ENCODE data around the gene TAAR2. TPM values are rescaled to one million over a fixed set of nuclear protein-coding genes. Genes with fewer than 3 reads are reported as not detected.

Gene TAAR2
- total and polyA plus RNA-seq, 2 of the 8 experiments (the other 6 are each of a cell fraction or from before 2014, with no cell fraction given): not detected

- TF ChIP-seq FOSL1 (IDR thresholded peaks at IDR 0.05; ENCODE audit: insufficient read depth, low read depth, low read length) (no peak), CBX8 (IDR thresholded peaks at IDR 0.05; ENCODE audit: borderline replicate concordance, low read depth, low read length) (no peak), TCF12 (IDR thresholded peaks at IDR 0.05; ENCODE audit: low read depth, low read length) (no peak), CTCF (IDR thresholded peaks at IDR 0.05; ENCODE audit: control extremely low read depth in 1 of 3, insufficient read depth in 1 of 3, low read depth in 1 of 3, low read length in 3 of 3) (no peak), BRCA1 (IDR thresholded peaks at IDR 0.05; ENCODE audit: low read depth, low read length) (no peak), KDM1A (IDR thresholded peaks at IDR 0.05; ENCODE audit: borderline replicate concordance, low read length) (no peak), MAFK (IDR thresholded peaks at IDR 0.05; ENCODE audit: low read depth, low read length) (no peak), CBX5 (IDR thresholded peaks at IDR 0.05; ENCODE audit: low read depth, low read length) (no peak), EGR1 (IDR thresholded peaks at IDR 0.05; ENCODE audit: borderline replicate concordance, low read depth, low read length) (no peak)
Observed at GRCh38 chr6:132634796-132635195, 10.7 kb upstream of the TAAR2 start.

More at GRCh38 chr6:132634796-132635195, 10.7 kb upstream of the TAAR2 start:
- Histone ChIP-seq H3K4me1 (replicated peaks in 1 of 4; ENCODE audit: control insufficient read depth in 3 of 4, insufficient read depth in 4 of 4, low read length in 3 of 4) (no peaks in the 10 kb centered on the region), H4K20me1 (replicated peaks in 1 of 2; ENCODE audit: control insufficient read depth in 1 of 2, insufficient read depth in 2 of 2, low read length in 2 of 2) (no peaks in the 10 kb centered on the region), H4K91ac (replicated peaks; ENCODE audit: insufficient read length, low read length) (no peak overlapping the region), H4K5ac (ENCODE audit: insufficient read length, low read depth, low read length) (no peak overlapping the region), H3K23ac (ENCODE audit: insufficient read length) (no peak overlapping the region), H3K56ac (replicated peaks; ENCODE audit: insufficient read length, low read depth, low read length) (no peak overlapping the region), H4K8ac (ENCODE audit: extremely low read depth, insufficient read depth, low read length) (no peak overlapping the region), H2BK15ac (ENCODE audit: low read length) (no peak overlapping the region), H3K9me3 (ENCODE audit: insufficient read depth in 2 of 2, low read depth in 1 of 2, low read length in 1 of 2) (no peaks in the 10 kb centered on the region), H2BK120ac (replicated peaks; ENCODE audit: low read depth, low read length) (no peak overlapping the region), H2AFZ (ENCODE audit: low read length) (no peak overlapping the region), H3K4ac (replicated peaks; ENCODE audit: insufficient read length, low read depth, low read length) (no peak overlapping the region), H3K18ac (ENCODE audit: extremely low read depth, low read length) (no peak overlapping the region), H3K79me1 (ENCODE audit: low read depth, low read length) (no peaks in the 10 kb centered on the region), H2BK20ac (ENCODE audit: low read length) (no peak overlapping the region), H3K23me2 (ENCODE audit: low read depth, low read length) (no peaks in the 10 kb centered on the region), H3K79me2 (ENCODE audit: control insufficient read depth in 1 of 2, insufficient read depth in 2 of 2, low read length in 2 of 2) (no peaks in the 10 kb centered on the region), H3K4me2 (ENCODE audit: insufficient read depth in 1 of 2, low read depth in 2 of 2, low read length in 2 of 2) (no peak overlapping the region), H2BK5ac (ENCODE audit: low read depth, low read length) (no peak overlapping the region), H3K14ac (ENCODE audit: insufficient read length) (no peak overlapping the region), H2AK5ac (ENCODE audit: low read depth, low read length) (no peak overlapping the region), H3K9ac (replicated peaks in 1 of 4; ENCODE audit: extremely low read depth in 1 of 4, low read depth in 3 of 4, low read length in 3 of 4) (no peak overlapping the region), H3K27me3 (replicated peaks in 1 of 4; ENCODE audit: control insufficient read depth in 3 of 4, extremely low read depth in 1 of 4, insufficient read depth in 3 of 4, low read length in 3 of 4) (no peaks in the 10 kb centered on the region), H2BK12ac (ENCODE audit: low read depth, low read length) (no peak overlapping the region), H3K27ac (ENCODE audit: low read depth, low read length) (no peak overlapping the region), H3K36me3 (ENCODE audit: control insufficient read depth in 2 of 4, insufficient read depth in 4 of 4, low read length in 3 of 4) (no peaks in the 10 kb centered on the region), H3K4me3 (ENCODE audit: extremely low read depth in 1 of 4, insufficient read depth in 2 of 4, low read depth in 3 of 4, low read length in 4 of 4) (no peak overlapping the region)
- POLR2A ChIA-PET (ENCODE audit: partially characterized antibody): interaction anchor here (0.6 kb wide), 1 partner anchor 178 kb away, joined by 3 read pairs; no protein-coding TSS in a partner anchor
- no peak for DNase-seq (ENCODE audit: low read depth in 1 of 2, low spot score in 2 of 2)
- CTCF ChIA-PET (ENCODE audit: partially characterized antibody): interaction anchor here (0.7 to 1.5 kb wide), 8 partner anchors 9 to 107 kb away, joined by 3 to 4 read pairs (median 3); no protein-coding TSS in a partner anchor
- FAIRE-seq: no peak
- WGBS, 2 experiments (ENCODE audit: extremely low coverage in 1 of 2, insufficient coverage in 1 of 2, insufficient read length in 1 of 2, insufficient replicate concordance in 2 of 2, low coverage in 1 of 2, low lambda C conversion rate in 2 of 2, missing lambda C conversion rate in 1 of 2): 92% methylated on average over 4 of the region's 4 CpGs; no CpG with 5 or more reads in 1 of the 2 experiments
